HG03103 (cell line): ENCODE data around the gene CARHSP1.
"Not testable (repeated sequence)": the region's sequence is repeated elsewhere in the genome, so short reads cannot be mapped to it uniquely, and the experiment has no call there.

Experiments used
- ATAC-seq: cut with Tn5 transposase; IDR thresholded peaks from one replicate; pipeline ENCODE4 v1.9.1; 2021; ENCODE audit warnings: low read depth; ENCODE audit not compliant: unreplicated experiment

The CARHSP1 gene

GRCh38 chr16:8868416-8869211 lies at the start of gene CARHSP1:
CARHSP1 (minus strand) TSS chr16:8869006; CDS start chr16:8859328, 9,678 bp downstream.
- ATAC-seq, result peak; percentile 50

DNA sequence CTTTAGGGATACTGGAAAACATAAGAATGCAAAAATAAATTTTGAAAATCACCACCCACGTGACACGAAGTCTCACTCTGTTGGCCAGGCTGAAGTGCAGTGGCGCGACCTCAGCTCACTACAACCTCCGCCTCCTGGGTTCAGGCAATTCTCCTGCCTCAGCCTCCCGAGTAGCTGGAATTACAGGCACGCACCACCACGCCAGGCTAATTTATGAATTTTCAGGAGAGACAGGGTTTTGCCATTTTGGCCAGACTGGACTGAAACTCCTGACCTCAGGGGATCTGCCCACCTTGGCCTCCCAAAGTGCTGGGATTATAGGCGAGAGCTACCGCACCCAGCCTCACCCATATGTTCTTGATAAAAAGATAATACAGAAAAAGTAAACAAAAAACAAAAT lies 48.5 kb upstream of the CARHSP1 start:
- not testable (repeated sequence) for ATAC-seq

- no peak for ATAC-seq
Observed at GRCh38 chr16:8916541-8917225, 47.9 kb upstream of the CARHSP1 start.

- ATAC-seq, result no peak
Observed at GRCh38 chr16:8915722-8916301, 47.0 kb upstream of the CARHSP1 start.

GRCh38 chr16:8914098-8914497 lies 45.3 kb upstream of the CARHSP1 start:
- ATAC-seq, result no peak

GRCh38 chr16:8912793-8913192 lies 44.0 kb upstream of the CARHSP1 start:
- ATAC-seq, result no peak

GRCh38 chr16:8910811-8911210 lies 42.0 kb upstream of the CARHSP1 start:
- no peak for ATAC-seq

DNA sequence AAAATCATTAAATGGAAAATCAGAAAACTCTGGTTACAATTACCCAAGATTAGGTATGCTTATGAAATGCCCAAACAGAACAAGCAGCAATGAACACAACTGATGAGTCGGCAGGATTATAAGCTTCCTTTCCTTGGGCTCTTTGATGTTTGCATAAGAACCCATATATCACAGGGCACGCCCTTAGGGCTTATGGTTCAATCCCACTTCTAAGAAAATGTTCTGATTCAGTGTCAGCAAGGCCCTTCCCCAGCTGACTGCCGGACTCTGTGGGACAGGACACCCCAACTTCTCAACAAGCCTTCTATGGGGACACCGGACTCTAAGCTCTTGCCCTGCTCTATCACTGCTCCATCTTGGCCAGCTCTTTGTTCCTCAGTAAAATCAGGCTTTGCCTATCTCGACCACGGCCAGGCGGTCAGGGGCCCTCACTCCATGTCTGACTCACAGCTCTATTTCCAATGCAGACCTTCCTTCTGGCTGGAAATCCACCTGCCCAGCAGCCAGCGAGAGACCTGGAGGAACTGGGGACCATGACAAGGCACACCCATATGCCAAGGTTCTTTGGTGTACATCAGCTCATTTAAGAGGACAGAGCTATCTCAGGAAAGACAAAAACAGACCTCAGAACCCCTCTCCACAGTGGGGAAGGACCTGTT lies 40.1 kb upstream of the CARHSP1 start:
- no peak for ATAC-seq

- ATAC-seq, result no peak
Observed at GRCh38 chr16:8907096-8907495, 38.3 kb upstream of the CARHSP1 start.

- ATAC-seq, result no peak
Observed at GRCh38 chr16:8905795-8906591, 37.2 kb upstream of the CARHSP1 start.

DNA sequence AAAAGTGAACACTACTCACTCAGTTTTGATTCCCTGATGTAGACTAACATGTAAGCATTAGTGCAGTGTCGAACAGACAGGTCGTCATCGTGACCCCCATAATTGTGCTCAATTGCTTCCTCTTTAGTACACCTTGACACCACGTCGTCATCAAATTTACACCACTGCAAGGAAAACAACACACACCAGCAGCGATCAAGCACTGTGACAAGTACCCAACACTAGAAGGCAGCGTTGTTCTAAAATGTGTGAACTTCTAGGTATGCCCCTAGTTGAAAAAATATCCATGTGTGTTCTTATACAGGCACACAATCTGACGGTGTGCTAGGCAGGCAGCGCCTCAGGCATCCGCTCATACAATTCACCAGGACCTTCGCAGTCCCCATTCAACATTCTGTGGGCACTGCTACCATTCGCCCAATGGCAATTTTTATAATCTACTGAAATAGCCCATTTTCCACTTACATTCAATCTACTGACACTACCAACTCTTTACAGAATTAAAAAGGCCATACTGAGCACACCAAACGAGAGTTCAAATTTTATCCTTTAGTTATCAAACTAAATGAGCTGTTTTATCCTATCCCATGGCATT lies 36.5 kb upstream of the CARHSP1 start:
- no peak for ATAC-seq

GRCh38 chr16:8904018-8904430 lies 35.2 kb upstream of the CARHSP1 start:
- no peak for ATAC-seq

DNA sequence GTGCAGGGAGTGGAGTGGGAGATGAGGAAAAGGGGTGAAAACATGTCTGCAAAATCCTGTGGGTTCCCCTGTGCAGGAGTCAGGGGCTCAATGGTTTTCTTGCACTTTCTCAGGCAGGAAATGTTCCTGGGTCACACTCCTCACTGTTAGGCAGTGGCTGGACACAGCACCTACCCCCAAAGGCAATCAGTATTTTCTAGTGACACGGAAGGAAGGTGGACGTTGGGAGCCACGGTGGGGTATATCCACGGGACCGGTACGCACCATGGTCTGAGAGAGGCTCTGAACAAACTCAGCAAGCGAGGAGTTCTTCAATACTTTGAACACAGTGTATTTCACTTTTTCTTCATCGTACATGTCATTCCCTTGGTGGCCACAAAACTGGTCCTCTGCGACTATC lies 34.2 kb upstream of the CARHSP1 start:
- ATAC-seq, result no peak

DNA sequence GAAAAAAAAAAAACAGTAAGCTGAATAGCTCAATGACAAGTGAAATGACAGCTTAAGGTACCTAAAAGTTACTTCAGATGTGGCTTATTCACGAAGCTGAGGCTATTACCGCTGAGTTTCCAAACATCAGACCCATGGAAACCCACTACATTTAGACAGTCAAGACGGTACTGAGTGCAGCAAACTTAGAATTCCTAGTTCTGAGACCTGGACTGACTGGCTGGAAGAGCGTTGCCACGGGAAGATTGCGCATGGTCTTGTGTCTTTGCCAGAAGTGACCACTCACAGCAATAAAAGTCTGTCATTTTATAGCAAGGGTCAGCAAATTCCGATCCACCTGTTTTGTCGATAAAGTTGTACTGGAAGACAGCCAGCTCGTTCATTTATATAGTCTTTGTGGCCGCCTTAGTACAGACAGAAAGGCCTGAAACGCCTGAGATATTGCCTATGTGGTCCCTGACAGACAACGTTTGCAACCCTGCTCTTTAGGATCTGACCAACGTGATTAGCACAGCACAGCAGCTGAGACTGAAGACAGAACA lies 32.6 kb upstream of the CARHSP1 start:
- ATAC-seq, result no peak

GRCh38 chr16:8900343-8900742 lies 31.5 kb upstream of the CARHSP1 start:
- ATAC-seq, result no peak

DNA sequence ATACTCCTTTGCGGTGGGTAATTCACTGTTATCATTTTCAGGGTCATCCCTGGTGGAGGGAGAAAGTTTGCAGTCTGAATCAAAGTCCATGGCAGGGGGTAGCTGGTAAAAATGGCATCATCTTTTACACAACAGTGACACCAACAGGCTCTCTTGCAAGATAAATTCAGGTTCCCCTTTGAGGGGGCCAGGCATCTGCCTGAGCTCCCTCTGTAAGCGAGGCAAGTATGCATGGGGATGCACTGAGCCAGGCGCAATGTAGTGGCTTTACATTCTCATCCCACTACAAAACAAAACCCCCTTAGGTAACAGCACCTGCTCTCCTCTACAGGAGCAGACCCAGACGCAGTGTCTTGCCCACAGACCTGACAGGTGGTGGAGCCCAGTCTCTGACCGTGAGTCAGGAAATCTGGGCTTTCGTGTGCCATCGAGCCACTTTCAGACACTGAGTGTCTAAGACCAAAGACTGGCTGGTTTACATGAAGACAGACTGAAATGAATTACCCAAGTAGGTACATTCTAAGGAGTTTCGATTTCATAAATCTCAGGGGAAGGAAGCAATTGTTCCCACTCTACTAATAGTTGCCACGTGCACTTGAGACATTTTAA lies 31.0 kb upstream of the CARHSP1 start:
- ATAC-seq, result no peak

- no peak for ATAC-seq
Observed at GRCh38 chr16:8898660-8899318, 30.0 kb upstream of the CARHSP1 start.

- no peak for ATAC-seq
Observed at GRCh38 chr16:8894736-8895334, 26.0 kb upstream of the CARHSP1 start.
